Measurements from ENCODE around the gene CACNA1C.

CACNA1C gene

DNA sequence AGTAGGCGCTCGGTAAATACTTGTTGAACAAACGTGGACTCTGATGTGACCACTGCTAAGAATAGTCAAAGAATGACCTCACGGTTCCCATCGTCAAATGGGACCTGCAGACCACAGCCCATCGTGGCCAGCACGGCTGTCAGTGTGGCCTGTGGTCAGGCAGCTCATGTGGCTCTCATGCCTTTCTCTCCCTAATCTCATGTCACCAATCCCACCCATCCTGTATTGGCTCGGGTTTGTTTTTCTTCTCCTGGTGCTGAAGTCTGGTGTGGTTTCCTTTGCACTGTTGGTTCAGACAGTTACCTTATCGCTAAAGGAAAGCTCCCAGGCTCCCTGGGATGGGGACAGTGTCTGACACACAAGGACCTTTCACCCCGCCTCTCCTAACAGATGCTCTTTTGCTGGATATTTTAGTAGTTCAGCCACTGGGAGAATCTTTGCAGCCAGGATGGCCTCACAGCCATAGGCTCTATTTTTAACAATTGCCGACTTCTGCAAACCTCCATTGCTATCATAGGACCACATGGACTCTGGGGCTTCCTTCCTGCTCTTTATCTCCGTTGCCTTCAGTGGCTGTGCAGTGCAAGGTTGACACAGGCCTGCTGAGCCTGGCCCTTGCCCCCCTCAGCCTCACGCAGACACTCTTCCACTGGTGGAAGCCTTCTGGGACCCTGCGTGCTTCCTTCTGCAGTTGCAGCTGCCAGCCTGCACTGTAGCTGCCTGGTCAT lies 448.8 kb downstream of the CACNA1C start:
- H3K4me3 ChIP-seq (ENCODE audit: low read depth, low read length) = no peak overlapping the region
- DNase-seq (ENCODE audit: low read depth) = peak; percentile 81
- TF ChIP-seq, protein P1, sequence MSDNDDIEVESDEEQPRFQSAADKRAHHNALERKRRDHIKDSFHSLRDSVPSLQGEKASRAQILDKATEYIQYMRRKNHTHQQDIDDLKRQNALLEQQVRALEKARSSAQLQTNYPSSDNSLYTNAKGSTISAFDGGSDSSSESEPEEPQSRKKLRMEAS (IDR thresholded peaks at IDR 0.05; ENCODE audit: low read depth, low read length) = peak; percentile 67
- TF ChIP-seq POLR2A (IDR thresholded peaks at IDR 0.05; ENCODE audit: extremely low read depth, insufficient read length) (no peak), MYC (IDR thresholded peaks at IDR 0.05; ENCODE audit: low read depth, low read length) (peak; percentile 58; the same call in 1 of the 2 replicates)
- TF ChIP-seq, protein P2, sequence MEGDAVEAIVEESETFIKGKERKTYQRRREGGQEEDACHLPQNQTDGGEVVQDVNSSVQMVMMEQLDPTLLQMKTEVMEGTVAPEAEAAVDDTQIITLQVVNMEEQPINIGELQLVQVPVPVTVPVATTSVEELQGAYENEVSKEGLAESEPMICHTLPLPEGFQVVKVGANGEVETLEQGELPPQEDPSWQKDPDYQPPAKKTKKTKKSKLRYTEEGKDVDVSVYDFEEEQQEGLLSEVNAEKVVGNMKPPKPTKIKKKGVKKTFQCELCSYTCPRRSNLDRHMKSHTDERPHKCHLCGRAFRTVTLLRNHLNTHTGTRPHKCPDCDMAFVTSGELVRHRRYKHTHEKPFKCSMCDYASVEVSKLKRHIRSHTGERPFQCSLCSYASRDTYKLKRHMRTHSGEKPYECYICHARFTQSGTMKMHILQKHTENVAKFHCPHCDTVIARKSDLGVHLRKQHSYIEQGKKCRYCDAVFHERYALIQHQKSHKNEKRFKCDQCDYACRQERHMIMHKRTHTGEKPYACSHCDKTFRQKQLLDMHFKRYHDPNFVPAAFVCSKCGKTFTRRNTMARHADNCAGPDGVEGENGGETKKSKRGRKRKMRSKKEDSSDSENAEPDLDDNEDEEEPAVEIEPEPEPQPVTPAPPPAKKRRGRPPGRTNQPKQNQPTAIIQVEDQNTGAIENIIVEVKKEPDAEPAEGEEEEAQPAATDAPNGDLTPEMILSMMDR (IDR thresholded peaks at IDR 0.05; ENCODE audit: low read depth, low read length) = no peak

DNA sequence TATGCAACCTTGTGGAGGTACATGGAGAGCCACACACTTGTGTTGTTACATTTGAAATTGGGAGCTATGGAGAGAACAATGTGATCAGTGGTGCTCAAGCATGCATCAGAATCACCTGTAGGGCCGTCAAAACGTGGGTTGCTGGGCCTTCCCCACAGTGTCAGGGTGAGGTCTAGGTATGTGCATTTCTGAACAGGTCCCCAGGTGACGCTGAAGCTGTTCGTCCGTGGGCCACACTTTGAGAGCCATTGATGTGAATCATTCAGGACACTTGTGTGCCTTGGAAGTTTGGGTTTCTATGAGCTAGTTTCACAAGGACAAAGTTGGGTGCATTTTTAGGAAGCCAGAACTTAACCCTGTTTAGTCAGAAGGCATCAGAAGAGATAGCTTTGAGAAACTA lies 450.2 kb downstream of the CACNA1C start:
- no peak for DNase-seq (ENCODE audit: low read depth)
- TF ChIP-seq MYC (IDR thresholded peaks at IDR 0.05; ENCODE audit: low read depth, low read length) = no peak
- TF ChIP-seq, protein P2 (IDR thresholded peaks at IDR 0.05; ENCODE audit: low read depth, low read length) = no peak
- TF ChIP-seq POLR2A (IDR thresholded peaks at IDR 0.05; ENCODE audit: extremely low read depth, insufficient read length) = no peak
- TF ChIP-seq, protein P1 (IDR thresholded peaks at IDR 0.05; ENCODE audit: low read depth, low read length) = no peak
- no peak overlapping the region for H3K4me3 ChIP-seq (ENCODE audit: low read depth, low read length)

DNA sequence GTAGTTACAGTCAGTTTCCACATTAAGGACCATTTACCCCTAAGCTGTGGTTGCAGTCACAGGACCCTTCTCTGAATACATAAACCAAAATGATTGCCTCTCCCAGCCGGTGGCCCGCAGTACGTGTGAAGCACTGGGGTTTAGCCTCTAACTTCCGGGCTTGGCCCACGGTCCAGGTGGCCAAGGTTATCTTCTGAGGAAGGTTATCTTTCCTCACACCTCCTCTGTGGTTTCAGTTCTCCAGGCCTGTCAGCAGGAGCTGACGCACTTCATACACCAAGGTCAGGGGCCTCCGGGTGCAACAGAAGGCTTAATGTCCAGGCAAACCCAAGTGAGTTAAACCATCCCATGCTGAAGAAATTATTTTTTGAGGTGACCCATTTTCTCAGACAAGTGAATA lies 451.0 kb downstream of the CACNA1C start:
- no peak for TF ChIP-seq POLR2A (IDR thresholded peaks at IDR 0.05; ENCODE audit: extremely low read depth, insufficient read length)
- TF ChIP-seq, protein P1 (IDR thresholded peaks at IDR 0.05; ENCODE audit: low read depth, low read length) = no peak
- TF ChIP-seq, protein P2 (IDR thresholded peaks at IDR 0.05; ENCODE audit: low read depth, low read length) = no peak
- DNase-seq (ENCODE audit: low read depth) = no peak
- H3K4me3 ChIP-seq (ENCODE audit: low read depth, low read length) = no peak overlapping the region

DNA sequence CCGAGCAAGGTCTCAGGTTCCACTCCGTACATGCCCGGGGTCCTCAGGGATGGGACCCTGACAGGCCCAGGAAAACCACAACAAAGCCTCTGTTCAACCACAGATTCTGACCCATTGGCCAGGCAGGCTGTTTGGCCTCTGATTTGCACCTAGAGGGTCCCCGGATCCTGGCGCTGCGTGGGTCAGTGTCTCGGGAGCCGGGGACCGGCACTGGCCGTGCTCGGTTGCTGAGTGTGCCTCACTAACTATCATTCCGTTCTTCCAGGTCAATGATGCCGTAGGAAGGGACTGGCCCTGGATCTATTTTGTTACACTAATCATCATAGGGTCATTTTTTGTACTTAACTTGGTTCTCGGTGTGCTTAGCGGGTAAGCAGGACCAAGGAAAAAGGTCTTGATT lies 451.8 kb downstream of the CACNA1C start:
- DNase-seq (ENCODE audit: low read depth) = no peak
- TF ChIP-seq MYC (IDR thresholded peaks at IDR 0.05; ENCODE audit: low read depth, low read length) = no peak
- no peak for TF ChIP-seq POLR2A (IDR thresholded peaks at IDR 0.05; ENCODE audit: extremely low read depth, insufficient read length)
- TF ChIP-seq, protein P1 (IDR thresholded peaks at IDR 0.05; ENCODE audit: low read depth, low read length) = no peak
- TF ChIP-seq, protein P2 (IDR thresholded peaks at IDR 0.05; ENCODE audit: low read depth, low read length) = no peak
- H3K4me3 ChIP-seq (ENCODE audit: low read depth, low read length) = no peak overlapping the region

DNA sequence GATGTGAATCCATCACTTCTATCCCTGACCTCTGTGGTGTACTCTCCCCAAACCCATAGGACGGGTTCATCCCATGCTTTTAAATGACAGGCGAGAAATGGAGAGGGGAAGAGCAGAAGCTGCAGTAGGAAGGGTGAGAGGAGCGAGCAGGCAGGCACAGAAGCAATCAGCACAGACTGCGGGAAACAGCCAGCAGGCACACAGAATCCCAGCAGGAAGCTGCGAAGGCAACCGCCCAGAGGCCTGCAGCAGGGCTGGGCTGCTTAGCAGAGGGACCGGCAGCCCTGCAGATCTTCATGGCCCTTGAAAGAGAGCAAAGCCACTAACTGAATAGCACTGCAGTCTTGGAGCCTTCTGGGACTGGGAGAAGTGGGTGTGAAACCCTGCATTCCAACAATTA lies 455.0 kb downstream of the CACNA1C start:
- no peak for DNase-seq (ENCODE audit: low read depth)
- TF ChIP-seq, protein P1 (IDR thresholded peaks at IDR 0.05; ENCODE audit: low read depth, low read length) = no peak
- TF ChIP-seq, protein P2 (IDR thresholded peaks at IDR 0.05; ENCODE audit: low read depth, low read length) = no peak
- TF ChIP-seq MYC (IDR thresholded peaks at IDR 0.05; ENCODE audit: low read depth, low read length) = no peak
- TF ChIP-seq POLR2A (IDR thresholded peaks at IDR 0.05; ENCODE audit: extremely low read depth, insufficient read length) = no peak
- no peak overlapping the region for H3K4me3 ChIP-seq (ENCODE audit: low read depth, low read length)
